AG10803 (cell line): ENCODE measurements around the gene COASY.

Source experiments
- DNase-seq: peaks from one replicate; pipeline ENCODE4 v3.0.0; 2010; ENCODE audit warnings: low read depth
- H3K4me3 ChIP-seq: 2 replicates; pipeline ENCODE4 v1.5.1; 2011; ENCODE audit warnings: mild to moderate bottlenecking, low read length, control low read depth
- CTCF ChIP-seq: conservative IDR thresholded peaks from 2 replicates; pipeline ENCODE4 v1.5.1; 2011; ENCODE audit warnings: mild to moderate bottlenecking, low read length, control low read depth, inconsistent platforms

The COASY gene

DNA sequence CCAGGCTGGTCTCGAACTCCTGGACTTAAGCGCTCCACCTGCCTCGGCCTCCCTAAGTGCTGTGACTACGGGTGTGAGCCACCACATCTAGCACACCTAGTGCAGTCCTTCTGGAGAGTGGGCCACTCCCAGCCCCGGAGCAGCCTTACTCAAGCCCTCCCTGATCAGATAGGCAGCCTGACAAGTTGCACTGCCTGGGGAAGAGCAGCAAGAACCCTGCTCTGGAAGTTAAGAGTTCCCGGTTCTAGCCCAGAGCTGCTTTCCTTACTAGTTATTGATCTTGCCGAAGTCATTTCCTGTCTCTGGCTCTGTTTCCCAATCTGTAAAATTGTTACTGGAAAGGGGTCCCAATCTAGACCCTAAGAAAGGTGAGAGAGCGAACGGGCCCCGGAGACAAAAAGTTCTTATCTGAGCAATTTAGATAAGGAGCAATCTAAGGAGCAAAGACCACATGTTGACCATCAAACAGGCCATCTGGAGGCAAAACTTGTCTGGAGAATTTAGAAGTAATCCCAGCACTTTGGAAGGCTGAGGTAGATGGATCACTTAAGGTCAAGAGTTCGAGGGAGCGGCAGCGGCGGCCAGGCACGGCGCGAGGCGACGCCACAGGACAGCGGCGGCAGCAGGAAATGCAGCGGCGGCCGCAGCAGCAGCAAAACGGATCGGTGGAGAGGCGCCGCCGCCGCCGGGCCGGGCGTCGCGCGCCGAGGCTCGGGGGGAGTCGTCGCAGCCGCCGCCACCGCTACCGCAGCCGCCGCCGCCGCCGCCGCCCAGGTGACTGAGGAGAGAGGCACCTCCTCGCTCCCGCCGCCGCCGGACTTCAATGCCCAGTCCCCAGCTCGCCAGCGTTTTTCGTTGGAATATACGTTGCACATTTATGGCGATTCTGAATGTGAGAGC is 30.2 kb upstream of the COASY start:
- DNase-seq: peak; percentile 54
- peak; percentile 48 for TF ChIP-seq CTCF
- peak overlapping the region; percentile 56 for H3K4me3 ChIP-seq

DNA sequence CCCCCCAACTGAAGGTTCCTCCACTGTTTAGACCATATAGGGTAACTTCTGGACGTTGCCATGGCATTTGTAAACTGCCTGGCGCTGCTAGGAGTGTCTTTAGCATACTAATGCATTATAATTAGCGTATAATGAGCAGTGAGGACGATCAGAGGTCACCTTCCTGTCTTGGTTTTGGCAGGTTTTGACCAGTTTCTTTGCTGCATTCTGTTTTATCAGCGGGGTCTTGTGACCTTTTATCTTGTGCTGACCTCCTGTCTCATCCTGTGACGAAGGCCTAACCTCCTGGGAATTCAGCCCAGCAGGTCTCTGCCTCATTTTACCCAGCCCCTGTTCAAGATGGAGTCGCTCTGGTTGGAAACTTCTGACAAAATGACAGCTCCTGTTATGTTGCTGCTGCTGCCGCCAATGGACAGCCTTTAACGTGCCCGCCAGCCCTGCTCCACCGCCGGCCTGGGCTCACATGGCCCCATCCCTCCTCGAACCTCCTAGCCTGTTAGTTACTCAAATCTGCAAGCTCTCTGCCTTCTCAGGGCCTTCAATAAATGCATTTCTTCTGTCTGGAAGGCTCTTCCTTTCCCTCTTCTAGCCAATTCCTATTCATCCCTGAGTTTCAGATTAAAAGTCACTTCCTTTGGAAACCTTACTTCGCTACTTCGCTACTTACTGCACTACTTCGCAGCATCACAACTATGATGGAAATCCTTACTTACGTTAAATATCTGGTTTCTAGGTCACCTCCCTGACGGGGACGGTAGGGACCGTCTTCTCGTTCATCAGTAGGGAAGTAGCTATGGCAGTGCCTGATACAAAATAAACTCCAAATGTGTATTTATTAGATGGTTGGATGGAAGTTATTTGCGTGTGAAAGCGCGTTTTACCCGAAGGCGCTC is 26.5 kb upstream of the COASY start:
- H3K4me3 ChIP-seq: peak overlapping the region; percentile 78
- TF ChIP-seq CTCF: no peak
- no peak for DNase-seq

DNA sequence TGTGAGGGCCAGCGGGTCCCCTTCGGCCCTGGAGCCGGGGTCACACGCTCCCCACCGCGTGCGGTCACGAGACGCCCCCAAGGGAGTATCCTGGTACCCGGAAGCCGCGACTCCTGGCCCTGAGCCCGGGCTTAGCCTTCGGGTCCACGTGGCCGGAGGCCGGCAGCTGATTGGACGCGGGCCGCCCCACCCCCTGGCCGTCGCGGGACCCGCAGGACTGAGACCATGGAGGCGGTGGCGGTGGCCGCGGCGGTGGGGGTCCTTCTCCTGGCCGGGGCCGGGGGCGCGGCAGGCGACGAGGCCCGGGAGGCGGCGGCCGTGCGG is 25.9 kb upstream of the COASY start, which contains the start of gene NAGLU:
NAGLU (plus strand) TSS at position 194 of the 324 bp plus-strand sequence; CDS start at position 226, 32 bp downstream.
- peak; percentile 84 for DNase-seq
- peak within 1 kb of the TSS; percentile 78 for H3K4me3 ChIP-seq
- no peak for TF ChIP-seq CTCF

GRCh38 chr17:42536372-42537155 is 25.4 kb upstream of the COASY start:
- no peak for TF ChIP-seq CTCF
- H3K4me3 ChIP-seq: peak overlapping the region; percentile 78
- peak; percentile 84 for DNase-seq

DNA sequence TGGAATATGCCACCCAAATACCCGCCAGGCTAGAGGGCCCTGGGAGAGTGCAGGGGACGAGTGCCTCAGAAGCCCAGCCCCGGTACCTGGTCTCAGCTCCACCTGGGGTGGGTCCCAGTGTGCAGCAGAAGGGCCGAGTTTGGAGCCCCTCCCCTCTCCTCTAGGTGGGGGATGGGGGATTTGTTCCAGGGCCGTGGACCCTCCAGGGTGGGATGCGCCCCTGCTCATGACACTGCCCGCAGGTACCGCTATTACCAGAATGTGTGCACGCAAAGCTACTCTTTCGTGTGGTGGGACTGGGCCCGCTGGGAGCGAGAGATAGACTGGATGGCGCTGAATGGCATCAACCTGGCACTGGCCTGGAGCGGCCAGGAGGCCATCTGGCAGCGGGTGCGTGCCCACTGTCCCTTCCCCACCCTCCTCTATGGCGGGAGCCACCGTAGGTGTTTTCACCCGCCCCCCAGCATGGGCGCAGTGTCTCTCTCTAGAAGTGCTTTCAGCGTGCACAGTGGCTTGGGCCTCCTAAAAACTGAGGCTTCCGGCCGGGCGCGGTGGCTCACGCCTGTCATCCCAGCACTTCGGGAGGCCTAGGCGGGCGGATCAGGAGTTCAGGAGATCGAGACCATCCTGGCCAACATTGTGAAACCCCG is 24.7 kb upstream of the COASY start:
- TF ChIP-seq CTCF: no peak
- H3K4me3 ChIP-seq: peak overlapping the region; percentile 78
- no peak for DNase-seq

GRCh38 chr17:42537826-42538451 is 24.0 kb upstream of the COASY start:
- DNase-seq: no peak
- no peak overlapping the region for H3K4me3 ChIP-seq
- TF ChIP-seq CTCF: no peak
